WTC11 (cell line): ENCODE measurements around the gene PAK5. TPM values are rescaled to one million over a fixed set of nuclear protein-coding genes. Genes with fewer than 3 reads are reported as not detected.

ENCODE experiments used
- ATAC-seq: fragments of 200-7000 bp; cut with Tn5 transposase; 2 replicates; pipeline ENCODE4 v1.10.0; 2021; ENCODE audit warnings: mild to moderate bottlenecking, moderate library complexity
- CTCF ChIA-PET: fragments of 300-600 bp; sonication (Branson Sonifier 250); formaldehyde crosslinking; loops from one replicate; lab custom pipeline; 2021; ENCODE audit warnings: antibody characterized with exemption; lab: Charles Lee
- POLR2A ChIA-PET: fragments of 350-600 bp; sonication (Branson Sonifier 250); formaldehyde crosslinking; loops from one replicate; lab custom pipeline; 2021; ENCODE audit warnings: antibody characterized with exemption; lab: Charles Lee
- DNase-seq: peaks from one replicate; pipeline ENCODE4 v3.0.0; 2021; ENCODE audit warnings: low spot score
- H3K27ac Mint-ChIP-seq: 2 replicates; pipeline ENCODE4 v1.8.0; 2021; ENCODE audit warnings: mixed read lengths
- H3K27me3 Mint-ChIP-seq: 2 replicates; pipeline ENCODE4 v1.8.0; 2021; ENCODE audit warnings: low read depth, mild to moderate bottlenecking, moderate library complexity, mixed read lengths
- H3K36me3 Mint-ChIP-seq: 2 replicates; pipeline ENCODE4 v1.8.0; 2021; ENCODE audit warnings: mixed read lengths
- H3K4me1 Mint-ChIP-seq: 2 replicates; pipeline ENCODE4 v1.8.0; 2022; ENCODE audit warnings: mixed read lengths
- H3K4me3 Mint-ChIP-seq: 2 replicates; pipeline ENCODE4 v1.8.0; 2021; ENCODE audit warnings: mild to moderate bottlenecking, moderate library complexity, mixed read lengths
- H3K9me3 Mint-ChIP-seq: 2 replicates; pipeline ENCODE4 v1.8.0; 2021; ENCODE audit warnings: mixed read lengths
- ARID4B ChIP-seq: sonication (generic); formaldehyde crosslinking; IDR thresholded peaks from 2 replicates; pipeline ENCODE4 v1.8.0; 2023; ENCODE audit warnings: missing genetic modification reagents, mild to moderate bottlenecking, borderline replicate concordance
- ATF2 ChIP-seq: sonication (generic); formaldehyde crosslinking; IDR thresholded peaks from 2 replicates; pipeline ENCODE4 v1.8.1; 2022; ENCODE audit warnings: low read depth, missing genetic modification reagents, borderline replicate concordance
- CDX4 ChIP-seq: fragments of 250-450 bp; sonication (Bioruptor Pico); IDR thresholded peaks from 2 replicates; pipeline ENCODE4 v1.9.0; 2021; ENCODE audit warnings: moderate library complexity, mild to moderate bottlenecking, inconsistent platforms, borderline replicate concordance
- E2F4 ChIP-seq: sonication (generic); formaldehyde crosslinking; IDR thresholded peaks from 2 replicates; pipeline ENCODE4 v1.8.1; 2022; ENCODE audit warnings: low read depth, mild to moderate bottlenecking, moderate library complexity, missing genetic modification reagents, borderline replicate concordance
- EMX1 ChIP-seq: fragments of 250-450 bp; sonication (Bioruptor Pico); IDR thresholded peaks from 2 replicates; pipeline ENCODE4 v1.8.0; 2021; ENCODE audit warnings: mild to moderate bottlenecking
- ESRRA ChIP-seq: sonication (generic); formaldehyde crosslinking; IDR thresholded peaks from 2 replicates; pipeline ENCODE4 v1.8.1; 2022; ENCODE audit warnings: mild to moderate bottlenecking, missing genetic modification reagents, borderline replicate concordance
- FOXJ3 ChIP-seq: sonication (generic); formaldehyde crosslinking; IDR thresholded peaks from 2 replicates; pipeline ENCODE4 v1.9.0; 2021; ENCODE audit warnings: missing genetic modification reagents, mild to moderate bottlenecking, borderline replicate concordance
- FOXP1 ChIP-seq: sonication (generic); formaldehyde crosslinking; IDR thresholded peaks from 2 replicates; pipeline ENCODE4 v1.8.0; 2022; ENCODE audit warnings: missing genetic modification reagents, mild to moderate bottlenecking, moderate library complexity, borderline replicate concordance
- GABPB1 ChIP-seq: sonication (generic); formaldehyde crosslinking; IDR thresholded peaks from 2 replicates; pipeline ENCODE4 v1.8.1; 2023; ENCODE audit warnings: mild to moderate bottlenecking, missing genetic modification reagents
- GTF2I ChIP-seq: fragments of 250-450 bp; sonication (Bioruptor Pico); conservative IDR thresholded peaks from 2 replicates; pipeline ENCODE4 v1.4.0; 2021; ENCODE audit warnings: mild to moderate bottlenecking
- MLX ChIP-seq: sonication (generic); formaldehyde crosslinking; IDR thresholded peaks from 2 replicates; pipeline ENCODE4 v1.8.1; 2023; ENCODE audit warnings: mild to moderate bottlenecking, missing genetic modification reagents, moderate library complexity
- NFATC4 ChIP-seq: fragments of 250-450 bp; sonication (Bioruptor Pico); IDR thresholded peaks from 2 replicates; pipeline ENCODE4 v1.9.0; 2021; ENCODE audit warnings: mild to moderate bottlenecking
- NFE2L1 ChIP-seq: sonication (generic); formaldehyde crosslinking; IDR thresholded peaks from 2 replicates; pipeline ENCODE4 v1.8.1; 2023; ENCODE audit warnings: missing genetic modification reagents
- NR2C2 ChIP-seq: sonication (generic); formaldehyde crosslinking; IDR thresholded peaks from 2 replicates; pipeline ENCODE4 v1.8.0; 2022; ENCODE audit warnings: mild to moderate bottlenecking, missing genetic modification reagents
- PREB ChIP-seq: sonication (generic); formaldehyde crosslinking; IDR thresholded peaks from 2 replicates; pipeline ENCODE4 v1.8.1; 2022; ENCODE audit warnings: mild to moderate bottlenecking, missing genetic modification reagents, moderate library complexity, borderline replicate concordance
- PRRX2 ChIP-seq: fragments of 250-450 bp; sonication (Bioruptor Pico); IDR thresholded peaks from 2 replicates; pipeline ENCODE4 v1.8.0; 2021; ENCODE audit warnings: mild to moderate bottlenecking
- SMAD3 ChIP-seq: sonication (generic); formaldehyde crosslinking; IDR thresholded peaks from 2 replicates; pipeline ENCODE4 v1.8.0; 2022; ENCODE audit warnings: missing genetic modification reagents, mild to moderate bottlenecking, borderline replicate concordance
- SMAD4 ChIP-seq: sonication (generic); formaldehyde crosslinking; IDR thresholded peaks from 2 replicates; pipeline ENCODE4 v1.8.0; 2022; ENCODE audit warnings: mild to moderate bottlenecking, missing genetic modification reagents
- SOX15 ChIP-seq: fragments of 250-450 bp; sonication (Bioruptor Pico); IDR thresholded peaks from 2 replicates; pipeline ENCODE4 v1.9.0; 2021; ENCODE audit warnings: mild to moderate bottlenecking
- TEAD4 ChIP-seq: sonication (generic); formaldehyde crosslinking; IDR thresholded peaks from 2 replicates; pipeline ENCODE4 v1.8.0; 2022; ENCODE audit warnings: mild to moderate bottlenecking, missing genetic modification reagents
- TP53 ChIP-seq: sonication (generic); formaldehyde crosslinking; IDR thresholded peaks from 2 replicates; pipeline ENCODE4 v1.8.1; 2023; ENCODE audit warnings: mild to moderate bottlenecking, missing genetic modification reagents
- ZNF138 ChIP-seq: sonication (generic); formaldehyde crosslinking; conservative IDR thresholded peaks from 2 replicates; pipeline ENCODE4 v1.8.1; 2022; ENCODE audit warnings: mild to moderate bottlenecking, moderate library complexity, missing genetic modification reagents
- ZNF232 ChIP-seq: sonication (generic); formaldehyde crosslinking; IDR thresholded peaks from 2 replicates; pipeline ENCODE4 v1.8.0; 2022; ENCODE audit warnings: mild to moderate bottlenecking, missing genetic modification reagents
- total RNA-seq: library from RNA; stranded (reverse); gene quantifications from 3 replicates; pipeline ENCODE4 v1.2.3, GENCODE V29; 2021
- TF ChIP-seq, protein P1 (sequence below): fragments of 250-450 bp; sonication (Bioruptor Pico); IDR thresholded peaks from 2 replicates; pipeline ENCODE4 v2.1.2; 2022; ENCODE audit warnings: mild to moderate bottlenecking, moderate library complexity
- TF ChIP-seq, protein P2 (sequence below): fragments of 200-600 bp; IDR thresholded peaks from 2 replicates; pipeline ENCODE4 v1.8.0; 2022; ENCODE audit warnings: antibody characterized with exemption

The PAK5 gene
- total RNA-seq, 1 experiment from 2014 or later: 0.31 TPM

GRCh38 chr20:9514072-9514460, 324.8 kb downstream of the PAK5 start (continued):
- TF ChIP-seq ARID4B: no peak
- TF ChIP-seq CDX4 (CRISPR knock-in tag): no peak
- TF ChIP-seq, protein P1, sequence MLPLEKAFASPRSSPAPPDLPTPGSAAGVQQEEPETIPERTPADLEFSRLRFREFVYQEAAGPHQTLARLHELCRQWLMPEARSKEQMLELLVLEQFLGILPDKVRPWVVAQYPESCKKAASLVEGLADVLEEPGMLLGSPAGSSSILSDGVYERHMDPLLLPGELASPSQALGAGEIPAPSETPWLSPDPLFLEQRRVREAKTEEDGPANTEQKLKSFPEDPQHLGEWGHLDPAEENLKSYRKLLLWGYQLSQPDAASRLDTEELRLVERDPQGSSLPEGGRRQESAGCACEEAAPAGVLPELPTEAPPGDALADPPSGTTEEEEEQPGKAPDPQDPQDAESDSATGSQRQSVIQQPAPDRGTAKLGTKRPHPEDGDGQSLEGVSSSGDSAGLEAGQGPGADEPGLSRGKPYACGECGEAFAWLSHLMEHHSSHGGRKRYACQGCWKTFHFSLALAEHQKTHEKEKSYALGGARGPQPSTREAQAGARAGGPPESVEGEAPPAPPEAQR (CRISPR knock-in tag): no peak
- no peak for TF ChIP-seq NFE2L1 (CRISPR knock-in tag)
- TF ChIP-seq TEAD4: no peak
- TF ChIP-seq ESRRA (CRISPR knock-in tag): no peak
- TF ChIP-seq ZNF138 (CRISPR knock-in tag): no peak
- TF ChIP-seq PREB (CRISPR knock-in tag): no peak

GRCh38 chr20:9510911-9511310, 328.0 kb downstream of the PAK5 start:
- Mint-ChIP-seq H3K4me3 (no peak overlapping the region), H3K27me3 (peaks cover 100% of the 10 kb centered on the region), H3K9me3 (no peaks in the 10 kb centered on the region), H3K36me3 (no peaks in the 10 kb centered on the region), H3K27ac (no peak overlapping the region), H3K4me1 (peaks cover 44% of the 10 kb centered on the region)
- ChIA-PET POLR2A (no interaction called here), CTCF (no interaction called here)
- no peak for ATAC-seq
- no peak for DNase-seq
- TF ChIP-seq GABPB1 (CRISPR knock-in tag) (no peak), ATF2 (CRISPR knock-in tag) (no peak), SOX15 (no peak), SMAD3 (no peak), NFATC4 (no peak), TP53 (CRISPR knock-in tag) (no peak), ZNF232 (CRISPR knock-in tag) (no peak), CDX4 (CRISPR knock-in tag) (no peak), GTF2I (CRISPR knock-in tag) (no peak), MLX (CRISPR knock-in tag) (no peak), EMX1 (no peak), FOXP1 (CRISPR knock-in tag) (no peak), SMAD4 (CRISPR knock-in tag) (no peak), NR2C2 (no peak), FOXJ3 (CRISPR knock-in tag) (no peak), PRRX2 (CRISPR knock-in tag) (no peak), E2F4 (CRISPR knock-in tag) (no peak)
- TF ChIP-seq, protein P2, sequence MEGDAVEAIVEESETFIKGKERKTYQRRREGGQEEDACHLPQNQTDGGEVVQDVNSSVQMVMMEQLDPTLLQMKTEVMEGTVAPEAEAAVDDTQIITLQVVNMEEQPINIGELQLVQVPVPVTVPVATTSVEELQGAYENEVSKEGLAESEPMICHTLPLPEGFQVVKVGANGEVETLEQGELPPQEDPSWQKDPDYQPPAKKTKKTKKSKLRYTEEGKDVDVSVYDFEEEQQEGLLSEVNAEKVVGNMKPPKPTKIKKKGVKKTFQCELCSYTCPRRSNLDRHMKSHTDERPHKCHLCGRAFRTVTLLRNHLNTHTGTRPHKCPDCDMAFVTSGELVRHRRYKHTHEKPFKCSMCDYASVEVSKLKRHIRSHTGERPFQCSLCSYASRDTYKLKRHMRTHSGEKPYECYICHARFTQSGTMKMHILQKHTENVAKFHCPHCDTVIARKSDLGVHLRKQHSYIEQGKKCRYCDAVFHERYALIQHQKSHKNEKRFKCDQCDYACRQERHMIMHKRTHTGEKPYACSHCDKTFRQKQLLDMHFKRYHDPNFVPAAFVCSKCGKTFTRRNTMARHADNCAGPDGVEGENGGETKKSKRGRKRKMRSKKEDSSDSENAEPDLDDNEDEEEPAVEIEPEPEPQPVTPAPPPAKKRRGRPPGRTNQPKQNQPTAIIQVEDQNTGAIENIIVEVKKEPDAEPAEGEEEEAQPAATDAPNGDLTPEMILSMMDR: no peak
